Measurements from ENCODE around the gene CCDC184.

DNA sequence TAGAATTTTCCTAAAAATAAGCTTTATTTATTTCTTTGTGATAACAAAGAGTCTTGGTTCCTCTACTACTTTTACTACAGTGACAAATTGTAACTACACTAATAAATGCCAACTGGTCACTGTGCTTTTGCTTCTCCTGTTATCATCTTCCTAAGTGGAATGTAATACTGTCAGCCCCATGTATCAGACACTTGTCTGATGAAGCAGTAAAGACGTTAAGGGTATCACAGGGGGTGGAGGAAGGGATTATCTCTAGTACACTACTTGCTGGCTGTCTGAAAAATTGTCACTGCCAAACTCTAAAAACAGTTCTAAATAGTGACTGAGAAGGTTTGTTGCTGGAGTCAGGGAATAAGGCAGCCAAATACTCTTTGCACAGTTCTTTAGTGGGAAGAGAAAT lies 37.5 kb upstream of the CCDC184 start:
- TF ChIP-seq POLR2AphosphoS2 (IDR thresholded peaks at IDR 0.05; ENCODE audit: low read depth, low read length), result no peak
- TF ChIP-seq, protein P1, sequence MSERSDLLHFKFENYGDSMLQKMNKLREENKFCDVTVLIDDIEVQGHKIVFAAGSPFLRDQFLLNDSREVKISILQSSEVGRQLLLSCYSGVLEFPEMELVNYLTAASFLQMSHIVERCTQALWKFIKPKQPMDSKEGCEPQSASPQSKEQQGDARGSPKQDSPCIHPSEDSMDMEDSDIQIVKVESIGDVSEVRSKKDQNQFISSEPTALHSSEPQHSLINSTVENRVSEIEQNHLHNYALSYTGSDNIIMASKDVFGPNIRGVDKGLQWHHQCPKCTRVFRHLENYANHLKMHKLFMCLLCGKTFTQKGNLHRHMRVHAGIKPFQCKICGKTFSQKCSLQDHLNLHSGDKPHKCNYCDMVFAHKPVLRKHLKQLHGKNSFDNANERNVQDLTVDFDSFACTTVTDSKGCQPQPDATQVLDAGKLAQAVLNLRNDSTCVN (CRISPR knock-in tag; IDR thresholded peaks at IDR 0.05; ENCODE audit: borderline replicate concordance), result no peak
- TF ChIP-seq ZSCAN29 (CRISPR knock-in tag; conservative IDR thresholded peaks at IDR 0.05), result no peak
- no peak for TF ChIP-seq NFE2 (CRISPR knock-in tag; IDR thresholded peaks at IDR 0.05)
- no peak for TF ChIP-seq CHD4 (IDR thresholded peaks at IDR 0.05; ENCODE audit: borderline replicate concordance, low read length)
